Cerebellar nuclear complex (tissue), 1 donor: ENCODE results near the gene MYL2.

Experiments
- DNase-seq, 2 experiments: peaks; one replicate each; lab custom pipeline; 2025; lab: John Stamatoyannopoulos, UW

The MYL2 gene

GRCh38 chr12:110896559-110896958 lies 23.8 kb downstream of the MYL2 start:
- DNase-seq, result no peak

- DNase-seq, result no peak
Measured at GRCh38 chr12:110893956-110894355, 26.4 kb downstream of the MYL2 start.

- no peak for DNase-seq
Measured at GRCh38 chr12:110889361-110889760, 31.0 kb downstream of the MYL2 start.

GRCh38 chr12:110888256-110888991 lies 32.0 kb downstream of the MYL2 start:
- DNase-seq, result no peak

GRCh38 chr12:110885152-110885840 lies 35.1 kb downstream of the MYL2 start:
- no peak for DNase-seq

- no peak for DNase-seq
Measured at GRCh38 chr12:110883251-110883650, 37.1 kb downstream of the MYL2 start.

GRCh38 chr12:110880651-110881050 lies 39.7 kb downstream of the MYL2 start:
- DNase-seq, result no peak

GRCh38 chr12:110874781-110875180 lies 45.6 kb downstream of the MYL2 start:
- no peak for DNase-seq

- no peak for DNase-seq
Measured at GRCh38 chr12:110874351-110874750, 46.0 kb downstream of the MYL2 start.

GRCh38 chr12:110872100-110872499 lies 48.3 kb downstream of the MYL2 start:
- no peak for DNase-seq

GRCh38 chr12:110869803-110870202 lies 50.6 kb downstream of the MYL2 start:
- DNase-seq, result no peak

- no peak for DNase-seq
Measured at GRCh38 chr12:110869026-110869425, 51.4 kb downstream of the MYL2 start.

GRCh38 chr12:110865521-110865920 lies 54.9 kb downstream of the MYL2 start:
- DNase-seq, result no peak

GRCh38 chr12:110863161-110863560 lies 57.2 kb downstream of the MYL2 start:
- DNase-seq, result no peak

GRCh38 chr12:110862329-110862728 lies 58.0 kb downstream of the MYL2 start:
- no peak for DNase-seq

GRCh38 chr12:110861729-110862128 lies 58.6 kb downstream of the MYL2 start:
- DNase-seq, result no peak
